KBM-7 (cell line): ENCODE data around the gene VIM.

Source experiments
- DNase-seq: peaks from one replicate; pipeline ENCODE4 v3.0.0-alpha.2; 2015
- in situ Hi-C: fragments of 300-500 bp; cut with MboI; formaldehyde crosslinking; loops from 2 replicates; pipeline ENCODE4 v1.14.3; 2020; ENCODE audit warnings: low sequenced_read_pairs, low pct_unique_long_range_greater_than_20kb, mixed read lengths

Gene VIM

GRCh38 chr10:17278607-17279240 is 50.7 kb downstream of the VIM start:
- in situ Hi-C loops, result no loop called here
- DNase-seq, result no peak

DNA sequence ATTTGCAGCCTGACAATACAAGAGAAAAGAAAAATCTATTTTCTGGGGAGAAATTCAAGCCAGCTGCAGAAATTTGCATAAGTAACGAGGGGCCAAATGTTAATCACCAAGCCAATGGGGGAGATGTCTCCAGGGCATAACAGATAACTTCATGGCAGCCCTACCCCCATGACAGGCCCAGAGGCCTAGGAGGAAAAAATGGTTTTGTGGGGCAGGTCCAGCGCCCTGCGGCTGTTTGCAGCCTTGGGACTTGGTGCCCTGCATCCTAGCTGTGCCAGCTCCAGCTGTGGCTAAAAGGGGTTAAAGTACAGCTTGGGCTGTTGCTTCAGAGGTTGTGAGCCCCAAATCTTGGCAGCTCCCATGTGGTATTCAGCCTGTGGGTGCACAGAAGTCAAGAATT is 54.3 kb downstream of the VIM start:
- in situ Hi-C loops, result no loop called here

GRCh38 chr10:17286562-17287550 is 58.8 kb downstream of the VIM start:
- in situ Hi-C loops, result no loop called here
- no peak for DNase-seq

More for the DNA sequence above, 54.3 kb downstream of the VIM start:
- DNase-seq, result no peak
